Activated CD8-positive, alpha-beta T cell treated with anti-CD3 and anti-CD28 coated beads for 36 hours (primary cell): ENCODE data around the gene MXRA5. TPM values are rescaled to one million over a fixed set of nuclear protein-coding genes. Genes with fewer than 3 reads are reported as not detected.

Source experiments
- ATAC-seq: fragments of 200-7000 bp; cut with Tn5 transposase; one replicate; pipeline ENCODE4 v1.10.0; 2021; ENCODE audit warnings: mild to moderate bottlenecking, moderate library complexity
- CTCF ChIA-PET: fragments of 350-600 bp; sonication (Branson Sonifier 250); formaldehyde crosslinking; loops from one replicate; lab custom pipeline; 2021; ENCODE audit warnings: antibody characterized with exemption; lab: Charles Lee
- POLR2A ChIA-PET: fragments of 350-600 bp; sonication (Branson Sonifier 250); formaldehyde crosslinking; loops from one replicate; lab custom pipeline; 2021; ENCODE audit warnings: antibody characterized with exemption; lab: Charles Lee
- DNase-seq: peaks from one replicate; pipeline ENCODE4 v3.0.0-alpha.2; 2020
- H3K27ac Mint-ChIP-seq: one replicate; pipeline ENCODE4 v1.8.0; 2021; ENCODE audit warnings: mild to moderate bottlenecking, mixed read lengths
- H3K27me3 Mint-ChIP-seq: one replicate; pipeline ENCODE4 v1.8.0; 2021; ENCODE audit warnings: mixed read lengths
- H3K36me3 Mint-ChIP-seq: one replicate; pipeline ENCODE4 v1.8.0; 2021; ENCODE audit warnings: low read depth, mixed read lengths
- H3K4me1 Mint-ChIP-seq: one replicate; pipeline ENCODE4 v1.8.0; 2021; ENCODE audit warnings: low read depth, mixed read lengths
- H3K4me3 Mint-ChIP-seq: one replicate; pipeline ENCODE4 v1.8.0; 2021; ENCODE audit warnings: mild to moderate bottlenecking, moderate library complexity, mixed read lengths
- H3K9me3 Mint-ChIP-seq: one replicate; pipeline ENCODE4 v1.8.0; 2021; ENCODE audit warnings: mixed read lengths
- CTCF ChIP-seq: fragments of 200-600 bp; IDR thresholded peaks from one replicate; pipeline ENCODE4 v1.8.0; 2022; ENCODE audit warnings: antibody characterized with exemption, mild to moderate bottlenecking
- intact Hi-C: fragments of 100-400 bp; cut with micrococcal nuclease; formaldehyde crosslinking; loops from one replicate; pipeline ENCODE4 v1.10.0; 2022
- total RNA-seq, 2 experiments: library from RNA; stranded (reverse); gene quantifications; one replicate each; pipeline ENCODE4 v1.2.3, GENCODE V29; 2021

MXRA5 gene
- total RNA-seq, 2 experiments from 2014 or later, result not detected

DNA sequence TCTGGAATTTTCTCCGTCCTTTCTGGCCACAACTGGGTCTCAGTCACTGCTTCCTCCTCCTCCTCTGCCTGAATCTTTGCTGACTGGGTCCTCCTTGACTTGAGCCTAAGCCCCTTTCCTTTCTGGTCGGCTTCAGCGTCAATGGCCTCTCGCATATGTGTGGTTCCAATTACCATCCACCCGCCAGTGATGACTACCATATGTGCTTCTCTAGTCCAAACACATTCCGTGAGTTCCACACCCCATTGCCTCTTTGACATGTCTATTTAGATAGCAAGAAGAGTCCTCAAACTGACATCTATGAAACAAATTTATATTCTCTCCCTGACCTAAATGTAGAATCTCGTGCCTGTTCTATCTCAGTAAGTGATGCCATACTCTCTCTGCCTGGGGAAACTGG lies 19.8 kb downstream of the MXRA5 start:
- Mint-ChIP-seq H3K4me3 (no peak overlapping the region), H3K36me3 (no peaks in the 10 kb centered on the region), H3K4me1 (no peaks in the 10 kb centered on the region), H3K27me3 (no peaks in the 10 kb centered on the region), H3K9me3 (no peaks in the 10 kb centered on the region), H3K27ac (no peak overlapping the region)
- ATAC-seq (no peak), DNase-seq (peak; percentile 5)
- no peak for TF ChIP-seq CTCF
- intact Hi-C loops, result no loop called here
- POLR2A ChIA-PET, result no interaction called here
- CTCF ChIA-PET, result no interaction called here

GRCh38 chrX:3320471-3321046 lies 25.9 kb downstream of the MXRA5 start:
- ATAC-seq (no peak), DNase-seq (no peak)
- Mint-ChIP-seq H3K36me3 (no peaks in the 10 kb centered on the region), H3K4me3 (no peak overlapping the region), H3K4me1 (no peaks in the 10 kb centered on the region), H3K27me3 (no peaks in the 10 kb centered on the region), H3K9me3 (no peaks in the 10 kb centered on the region), H3K27ac (no peak overlapping the region)
- CTCF ChIA-PET, result no interaction called here
- no peak for TF ChIP-seq CTCF
- POLR2A ChIA-PET, result no interaction called here
- intact Hi-C loops, result no loop called here

GRCh38 chrX:3317191-3317718 lies 29.2 kb downstream of the MXRA5 start:
- no peaks in the 10 kb centered on the region for H3K9me3 Mint-ChIP-seq
- H3K4me1 Mint-ChIP-seq, result no peaks in the 10 kb centered on the region
- no peak overlapping the region for H3K4me3 Mint-ChIP-seq
- no peak for ATAC-seq
- no peak for TF ChIP-seq CTCF
- no peaks in the 10 kb centered on the region for H3K36me3 Mint-ChIP-seq
- ChIA-PET POLR2A (no interaction called here), CTCF (no interaction called here)
- intact Hi-C loops, result no loop called here
- no peak overlapping the region for H3K27ac Mint-ChIP-seq
- no peak for DNase-seq
- H3K27me3 Mint-ChIP-seq, result no peaks in the 10 kb centered on the region

- H3K27me3 Mint-ChIP-seq, result no peaks in the 10 kb centered on the region
- H3K4me3 Mint-ChIP-seq, result no peak overlapping the region
- DNase-seq (no peak), ATAC-seq (no peak)
- intact Hi-C loops, result no loop called here
- H3K9me3 Mint-ChIP-seq, result no peaks in the 10 kb centered on the region
- no peaks in the 10 kb centered on the region for H3K4me1 Mint-ChIP-seq
- ChIA-PET POLR2A (no interaction called here), CTCF (no interaction called here)
- no peak overlapping the region for H3K27ac Mint-ChIP-seq
- H3K36me3 Mint-ChIP-seq, result no peaks in the 10 kb centered on the region
- TF ChIP-seq CTCF, result no peak
Observed at GRCh38 chrX:3312109-3312508, 34.3 kb downstream of the MXRA5 start.

DNA sequence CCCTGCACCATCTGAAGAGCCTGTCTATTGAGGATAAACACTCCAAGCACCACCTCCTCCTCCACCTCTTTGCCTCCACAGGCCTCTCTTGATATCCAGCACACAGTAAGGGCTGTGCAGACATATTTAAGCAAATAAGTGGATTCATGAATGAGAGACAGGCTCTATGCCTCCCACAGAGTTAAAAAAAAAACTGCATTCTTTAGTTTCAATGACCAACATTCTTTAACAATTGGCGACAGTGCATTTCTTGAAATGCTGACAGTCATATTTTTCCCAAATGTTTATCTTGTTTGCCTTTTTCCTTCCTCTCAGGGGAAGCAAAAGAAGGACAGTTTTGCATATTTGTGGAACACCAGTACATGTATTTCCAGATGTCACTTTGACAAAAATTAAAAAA lies 38.6 kb downstream of the MXRA5 start:
- Mint-ChIP-seq H3K4me1 (no peaks in the 10 kb centered on the region), H3K4me3 (no peak overlapping the region), H3K27me3 (no peaks in the 10 kb centered on the region), H3K9me3 (no peaks in the 10 kb centered on the region), H3K36me3 (no peaks in the 10 kb centered on the region), H3K27ac (no peak overlapping the region)
- ATAC-seq, result no peak
- intact Hi-C loops, result no loop called here
- POLR2A ChIA-PET, result no interaction called here
- CTCF ChIA-PET, result no interaction called here
- no peak for DNase-seq
- no peak for TF ChIP-seq CTCF
